ENCODE results near the gene MDN1. TPM values are rescaled to one million over a fixed set of nuclear protein-coding genes. Genes with fewer than 3 reads are reported as not detected.

The MDN1 gene
- total and polyA plus RNA-seq, 11 donors, result 9.1 to 38.0 (median 24.4) TPM

DNA sequence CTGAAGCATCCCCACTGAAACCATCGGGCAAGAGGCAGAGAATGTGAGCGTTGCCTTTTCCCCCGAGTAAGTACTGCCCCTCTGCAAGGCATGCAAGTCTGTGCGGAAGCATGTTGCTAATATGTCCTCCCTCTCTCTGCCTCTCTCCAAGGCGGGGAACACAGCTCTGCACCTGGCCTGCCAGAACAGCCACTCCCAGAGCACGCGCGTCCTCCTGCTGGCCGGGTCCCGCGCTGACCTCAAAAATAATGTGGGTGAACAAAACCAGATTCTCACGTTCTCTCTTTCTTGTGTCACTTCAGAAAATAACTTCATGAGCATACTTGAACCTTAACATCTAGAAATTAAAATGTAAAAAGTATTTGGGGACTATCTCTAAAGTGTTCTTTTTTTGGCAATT, 207.5 kb downstream of the MDN1 start:
- Histone ChIP-seq H3K36me3 (peaks cover 0 to 22% (median 0%) of the 10 kb centered on the region in 9 donors), H3K27me3 (no peaks in the 10 kb centered on the region), H3K9me3 (no peaks in the 10 kb centered on the region), H3K4me1 (peaks cover 0 to 4% (median 0%) of the 10 kb centered on the region in 12 donors), H3K27ac (no peak overlapping the region), H3K4me3 (no peak overlapping the region)
- intact Hi-C loops (cut with DNase I), result loop anchor here in 3 of 10 donors (2.0 to 5.0 kb wide), 2 partner anchors 179 to 180 kb away; partner anchors contain the start of gene ANKRD6 (in 3 of the 3)
- ATAC-seq, result no peak
- WGBS, 4 donors, result 94 to 95% (median 94%) methylated on average over 12 of the region's 12 CpGs
- TF ChIP-seq POLR2A (IDR thresholded peaks at IDR 0.05), result no peak
- TF ChIP-seq, protein P1, sequence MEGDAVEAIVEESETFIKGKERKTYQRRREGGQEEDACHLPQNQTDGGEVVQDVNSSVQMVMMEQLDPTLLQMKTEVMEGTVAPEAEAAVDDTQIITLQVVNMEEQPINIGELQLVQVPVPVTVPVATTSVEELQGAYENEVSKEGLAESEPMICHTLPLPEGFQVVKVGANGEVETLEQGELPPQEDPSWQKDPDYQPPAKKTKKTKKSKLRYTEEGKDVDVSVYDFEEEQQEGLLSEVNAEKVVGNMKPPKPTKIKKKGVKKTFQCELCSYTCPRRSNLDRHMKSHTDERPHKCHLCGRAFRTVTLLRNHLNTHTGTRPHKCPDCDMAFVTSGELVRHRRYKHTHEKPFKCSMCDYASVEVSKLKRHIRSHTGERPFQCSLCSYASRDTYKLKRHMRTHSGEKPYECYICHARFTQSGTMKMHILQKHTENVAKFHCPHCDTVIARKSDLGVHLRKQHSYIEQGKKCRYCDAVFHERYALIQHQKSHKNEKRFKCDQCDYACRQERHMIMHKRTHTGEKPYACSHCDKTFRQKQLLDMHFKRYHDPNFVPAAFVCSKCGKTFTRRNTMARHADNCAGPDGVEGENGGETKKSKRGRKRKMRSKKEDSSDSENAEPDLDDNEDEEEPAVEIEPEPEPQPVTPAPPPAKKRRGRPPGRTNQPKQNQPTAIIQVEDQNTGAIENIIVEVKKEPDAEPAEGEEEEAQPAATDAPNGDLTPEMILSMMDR (IDR thresholded peaks at IDR 0.05), result no peak
- DNase-seq, result no peak

DNA sequence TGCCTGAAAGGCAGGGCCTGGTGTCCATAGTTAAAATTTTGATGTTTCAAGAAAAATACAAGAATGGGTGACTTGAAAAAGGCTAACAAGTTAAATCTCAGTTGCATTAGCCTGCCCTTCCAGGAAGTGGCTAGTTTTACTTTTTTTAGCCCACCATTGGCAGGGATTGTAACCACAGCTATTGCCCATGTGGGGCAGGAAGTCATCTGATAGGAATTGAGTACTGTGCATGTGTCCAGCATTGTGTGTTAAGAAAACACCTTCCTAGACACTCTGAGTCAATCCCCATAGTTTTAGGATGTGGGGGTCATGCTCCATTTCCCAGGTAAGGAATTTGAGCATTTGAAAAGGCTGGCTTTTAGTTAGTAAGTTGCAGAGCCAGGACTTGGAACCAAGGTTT, 207.9 kb downstream of the MDN1 start:
- Histone ChIP-seq H3K4me3 (no peak overlapping the region), H3K4me1 (peaks cover 0 to 4% (median 0%) of the 10 kb centered on the region in 12 donors), H3K27ac (no peak overlapping the region), H3K36me3 (peaks cover 0 to 17% (median 0%) of the 10 kb centered on the region in 9 donors), H3K27me3 (no peaks in the 10 kb centered on the region), H3K9me3 (no peaks in the 10 kb centered on the region)
- ATAC-seq (no peak), DNase-seq (no peak)
- intact Hi-C loops (cut with DNase I), result loop anchor here in 4 of 10 donors (2.0 to 5.0 kb wide), 2 partner anchors 179 kb away; partner anchors contain the start of gene ANKRD6 (in 4 of the 4)
- TF ChIP-seq, protein P1 (IDR thresholded peaks at IDR 0.05), result no peak
- TF ChIP-seq POLR2A (IDR thresholded peaks at IDR 0.05), result no peak

DNA sequence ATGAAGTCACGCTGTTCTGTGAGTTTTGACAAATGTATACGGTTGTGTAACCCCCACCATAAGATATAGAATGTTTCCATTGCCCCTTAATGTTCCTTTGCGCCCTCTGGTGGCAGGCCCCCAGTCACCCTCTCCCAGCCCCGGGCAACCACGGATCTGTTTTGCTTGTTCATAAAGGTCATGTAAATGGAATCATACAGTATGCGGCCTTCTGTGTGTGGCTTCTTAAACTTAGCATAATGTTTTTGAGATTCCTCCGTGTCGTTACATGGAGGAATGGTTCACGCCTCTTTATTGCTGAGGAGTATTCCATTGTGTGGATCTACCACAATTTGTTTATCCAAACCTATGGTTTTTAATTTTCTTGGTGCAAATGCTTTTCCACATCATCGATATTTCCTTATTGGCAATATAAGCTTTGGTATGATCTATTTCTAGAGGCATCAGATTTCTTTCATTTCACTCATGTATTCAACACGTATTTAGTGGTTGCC, 209.4 kb downstream of the MDN1 start:
- DNase-seq (peak; percentile 52 to 87 (median 70)), ATAC-seq (peak; percentile 61 to 85 (median 78))
- Histone ChIP-seq H3K4me3 (no peak overlapping the region), H3K9me3 (no peaks in the 10 kb centered on the region), H3K27ac (no peak overlapping the region), H3K36me3 (peaks cover 0 to 23% (median 0%) of the 10 kb centered on the region in 9 donors), H3K4me1 (peaks cover 0 to 4% (median 0%) of the 10 kb centered on the region in 12 donors), H3K27me3 (no peaks in the 10 kb centered on the region)
- 46 to 54% (median 49%) methylated on average over 11 of the region's 11 CpGs for WGBS, 4 donors
- TF ChIP-seq POLR2A (IDR thresholded peaks at IDR 0.05), result no peak
- TF ChIP-seq, protein P1 (IDR thresholded peaks at IDR 0.05), result peak; percentile 76 to 92 (median 86)
- intact Hi-C loops (cut with DNase I), result loop anchor here in 8 of 10 donors (1.0 to 5.0 kb wide), 3 partner anchors 177 to 178 kb away; partner anchors contain the start of gene ANKRD6 (in 8 of the 8)

DNA sequence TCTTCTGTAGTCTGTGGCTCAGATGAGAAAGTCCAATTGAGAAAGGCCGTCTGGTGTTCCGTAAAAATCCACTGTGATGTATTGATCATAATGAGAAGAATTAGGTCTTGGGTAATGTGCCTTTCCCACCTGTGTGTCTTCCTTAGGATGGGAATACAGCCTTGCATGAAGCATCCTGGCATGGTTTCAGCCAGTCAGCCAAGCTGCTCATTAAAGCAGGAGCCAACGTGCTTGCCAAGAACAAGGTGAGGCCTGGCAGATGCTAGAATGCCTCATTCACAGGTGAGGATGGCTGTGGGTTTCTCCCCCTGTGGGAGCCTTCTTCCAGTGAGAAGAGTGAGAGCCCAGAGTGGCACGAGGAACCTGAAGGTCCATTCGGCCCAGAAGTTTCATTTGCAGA, 213.7 kb downstream of the MDN1 start:
- Histone ChIP-seq H3K9me3 (no peaks in the 10 kb centered on the region), H3K27me3 (no peaks in the 10 kb centered on the region), H3K4me3 (no peak overlapping the region), H3K4me1 (no peaks in the 10 kb centered on the region), H3K36me3 (peaks cover 0 to 11% (median 0%) of the 10 kb centered on the region in 9 donors), H3K27ac (no peak overlapping the region)
- intact Hi-C loops (cut with DNase I), result no loop called here
- TF ChIP-seq, protein P1 (IDR thresholded peaks at IDR 0.05), result no peak
- no peak for TF ChIP-seq POLR2A (IDR thresholded peaks at IDR 0.05)
- 90 to 95% (median 93%) methylated on average over 5 of the region's 5 CpGs for WGBS, 4 donors
- ATAC-seq, result no peak
- no peak for DNase-seq
